Lung microvascular endothelial cell (primary cell): ENCODE data around the gene PRDM15. TPM values are rescaled to one million over a fixed set of nuclear protein-coding genes. Genes with fewer than 3 reads are reported as not detected.

Source experiments
- DNase-seq, 2 donors: peaks; one replicate each; pipeline versions ENCODE4 v3.0.0 to v3.0.0-alpha.2; 2010; ENCODE audit warnings: low read depth in 2 of 2
- total RNA-seq: library from RNA; depleted of rRNA; stranded (reverse); fragments of >200 nt; gene quantifications from 2 replicates; pipeline ENCODE4 v1.2.1, GENCODE V29; 2014

The PRDM15 gene
- total RNA-seq, 1 donor from 2014 or later = 3.0 TPM

GRCh38 chr21:41864311-41865001, 14.7 kb downstream of the PRDM15 start:
- no peak for DNase-seq

- DNase-seq = no peak
These were observed 15.8 kb downstream of the PRDM15 start for GRCh38 chr21:41863439-41863740.

DNA sequence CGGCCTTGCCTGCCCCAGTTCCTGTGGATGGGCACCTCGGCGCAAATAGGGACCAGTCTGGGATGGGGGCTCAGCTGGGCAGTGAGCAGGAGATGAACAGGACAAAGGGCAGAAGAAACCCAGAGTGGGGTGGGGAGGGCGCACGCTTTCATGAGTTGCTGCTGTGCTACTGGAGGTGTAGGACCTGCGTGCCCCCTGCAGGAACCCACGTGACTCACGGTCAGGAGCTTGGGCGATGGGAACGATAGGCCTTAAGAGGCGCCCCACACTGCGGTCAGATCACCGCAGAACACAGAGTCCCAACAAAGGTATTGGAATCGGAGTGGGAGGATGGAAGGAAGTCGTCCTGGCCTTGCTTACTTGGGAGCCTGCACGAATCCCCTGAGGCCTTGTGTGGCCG, 17.2 kb downstream of the PRDM15 start:
- DNase-seq = no peak

- no peak for DNase-seq
These were observed 17.9 kb downstream of the PRDM15 start for GRCh38 chr21:41861255-41861654.

DNA sequence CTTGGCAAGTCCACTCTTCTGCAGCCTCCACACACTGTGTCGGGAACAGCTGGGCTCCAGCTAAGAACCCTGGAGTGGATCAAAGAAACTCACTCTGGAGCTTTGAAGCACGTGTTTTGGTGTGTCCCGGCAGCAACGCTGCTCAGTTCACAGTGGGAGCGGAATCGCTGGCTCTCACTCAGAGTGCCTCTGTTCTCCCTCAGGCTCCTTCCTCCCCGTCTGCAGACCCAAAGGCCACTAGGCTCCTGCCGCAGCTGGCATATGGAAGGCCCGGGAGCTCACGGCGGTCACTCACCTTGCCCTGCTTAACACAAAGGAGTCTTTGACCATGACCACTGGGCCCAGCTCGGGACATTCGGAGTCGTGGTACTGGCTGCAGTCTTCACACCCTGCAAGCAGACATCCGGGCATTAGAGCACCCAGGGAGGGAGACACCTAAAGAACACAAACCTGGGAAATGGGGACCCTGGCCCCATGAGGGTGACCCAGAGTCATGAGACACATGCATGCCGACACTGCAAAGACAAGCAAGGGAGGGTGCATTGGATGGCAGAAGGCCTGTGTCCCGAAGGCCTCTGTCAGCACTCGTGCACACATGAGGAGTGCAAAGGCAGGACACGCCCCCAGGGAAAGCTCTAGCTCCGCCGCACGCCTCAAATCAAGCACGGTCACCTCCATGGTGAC, 19.7 kb downstream of the PRDM15 start:
- no peak for DNase-seq

DNA sequence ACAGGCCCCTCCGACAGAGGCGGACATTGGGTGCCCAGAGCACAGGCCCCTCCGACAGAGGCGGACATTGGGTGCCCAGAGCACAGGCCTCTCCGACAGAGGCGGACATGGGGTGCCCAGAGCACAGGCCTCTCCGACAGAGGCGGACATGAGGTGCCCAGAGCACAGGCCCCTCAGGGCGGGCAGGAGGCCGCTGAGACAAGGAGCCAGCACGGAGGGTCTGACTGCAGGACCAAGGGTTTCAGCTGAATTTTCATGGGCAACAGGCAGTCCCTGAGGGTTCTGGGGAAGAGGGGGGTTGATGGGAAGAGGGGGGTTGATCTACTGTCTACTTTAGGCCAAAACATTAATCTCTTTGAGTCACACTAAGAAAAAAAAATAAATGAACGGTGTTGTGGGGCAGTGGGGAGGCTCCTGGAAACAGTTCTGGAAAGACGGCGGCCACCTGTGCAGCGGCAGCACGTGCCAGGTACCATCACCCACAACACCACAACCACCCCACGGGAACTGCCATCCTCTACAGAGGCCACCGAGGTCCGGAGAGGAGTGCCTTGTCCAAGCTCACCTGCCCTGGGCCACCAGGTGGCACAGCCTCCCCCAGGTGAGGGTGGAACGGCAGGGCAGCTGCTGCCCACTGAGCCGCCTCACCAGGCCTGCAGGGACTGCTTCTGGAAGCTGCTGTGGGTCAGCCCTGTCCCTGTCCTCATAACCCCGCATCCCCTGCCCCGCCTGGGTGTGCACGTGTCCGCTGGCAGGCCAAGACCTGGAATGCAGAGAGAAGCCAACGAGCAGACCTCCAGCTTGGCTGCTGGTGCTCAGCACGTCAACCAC, 20.5 kb downstream of the PRDM15 start:
- DNase-seq = no peak

- DNase-seq = no peak
These were observed 21.3 kb downstream of the PRDM15 start for GRCh38 chr21:41857771-41858300.

DNA sequence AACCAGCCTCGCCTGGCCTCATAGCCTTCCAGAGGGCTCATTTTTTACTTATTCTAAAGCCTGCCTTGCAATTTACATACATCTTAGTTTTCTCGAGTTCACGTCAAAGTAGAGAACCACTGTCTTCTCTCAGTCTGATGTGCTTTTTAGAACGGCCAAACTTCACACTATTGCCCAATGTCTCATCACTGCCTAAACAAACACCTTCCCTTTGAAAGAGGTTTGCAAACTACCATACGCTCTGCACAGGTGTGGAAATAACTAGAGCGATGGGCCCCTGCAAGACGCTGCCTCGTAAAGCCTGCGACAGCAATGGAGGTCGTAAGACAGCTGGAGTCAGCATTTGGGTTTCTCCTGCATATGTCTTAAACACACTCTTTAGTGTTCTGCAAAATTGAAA, 22.6 kb downstream of the PRDM15 start:
- no peak for DNase-seq

- DNase-seq = no peak
These were observed 24.6 kb downstream of the PRDM15 start for GRCh38 chr21:41854426-41854995.

DNA sequence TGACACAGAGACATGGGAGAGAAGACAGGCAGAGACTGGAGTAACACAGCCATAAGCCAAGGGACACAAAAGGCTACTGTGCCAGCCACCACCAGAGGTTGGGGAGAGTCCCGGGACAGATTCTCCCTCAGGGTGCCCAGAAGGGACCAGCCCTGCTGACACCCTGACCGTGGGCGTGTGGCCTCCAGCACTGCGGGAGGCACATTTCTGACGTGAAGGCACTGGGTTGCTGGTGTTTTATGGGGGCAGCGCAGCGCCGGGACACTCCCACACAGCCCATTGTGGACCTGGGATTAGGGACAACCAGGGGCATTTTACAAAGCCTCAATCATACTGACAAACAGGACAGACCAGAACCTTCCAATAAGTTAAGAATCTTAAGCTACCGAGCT, 26.2 kb downstream of the PRDM15 start:
- DNase-seq = no peak

- no peak for DNase-seq
These were observed 26.8 kb downstream of the PRDM15 start for GRCh38 chr21:41852151-41852928.

DNA sequence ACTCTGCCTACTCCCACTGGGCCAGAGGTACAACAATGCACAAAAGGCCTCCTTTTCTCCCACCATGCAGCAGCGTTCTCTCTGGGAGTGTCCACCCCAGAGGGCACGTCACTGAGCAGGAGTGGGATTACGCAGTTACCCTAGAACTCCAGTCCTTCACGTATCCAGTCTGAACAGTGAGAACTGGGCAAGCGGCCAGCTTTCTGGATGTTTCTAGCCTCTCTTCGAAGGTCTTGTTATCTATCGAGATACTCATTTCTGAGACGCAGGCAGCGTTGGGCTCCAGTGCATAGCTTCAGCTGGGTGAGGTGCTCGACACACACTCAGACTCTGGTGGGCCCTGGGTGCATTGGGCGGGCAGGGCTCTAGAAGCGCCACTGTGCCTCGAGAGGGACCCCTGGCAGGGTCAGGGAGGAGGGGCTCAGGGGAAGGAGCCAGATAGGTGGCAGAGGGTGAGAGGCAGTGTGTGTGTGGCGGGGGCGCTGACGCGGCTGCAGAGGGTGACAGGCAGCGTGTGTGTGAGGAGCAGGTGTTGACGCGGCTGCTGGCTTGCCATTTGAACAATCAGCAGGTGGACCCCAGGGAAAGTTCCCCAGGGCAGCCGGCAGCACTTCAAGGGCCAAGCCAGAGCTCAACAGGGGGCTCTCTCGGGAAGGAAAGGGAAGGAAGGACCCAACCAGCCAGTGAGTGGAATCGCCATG, 27.9 kb downstream of the PRDM15 start:
- no peak for DNase-seq

GRCh38 chr21:41850085-41850484, 29.1 kb downstream of the PRDM15 start:
- no peak for DNase-seq

GRCh38 chr21:41848958-41849580, 30.1 kb downstream of the PRDM15 start:
- DNase-seq = no peak

DNA sequence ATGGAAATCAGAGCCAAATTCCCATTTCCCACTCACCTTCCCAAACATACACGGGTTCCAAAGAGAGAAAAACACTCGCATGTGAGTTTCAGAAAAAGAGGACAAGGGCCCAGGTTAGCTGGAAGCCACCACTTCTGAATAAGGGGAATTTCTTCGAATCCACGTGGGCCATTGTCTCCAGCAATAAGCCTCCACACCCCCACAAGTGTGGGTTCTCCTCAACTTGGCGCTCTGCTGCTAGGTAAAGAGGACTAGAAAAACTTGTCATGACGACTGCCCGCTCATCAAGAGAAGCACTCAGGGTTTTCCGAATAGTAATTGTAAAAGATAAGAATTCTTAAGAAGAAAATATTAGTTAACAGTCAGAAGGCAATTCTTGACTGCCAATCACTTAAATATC, 30.6 kb downstream of the PRDM15 start:
- DNase-seq = no peak

GRCh38 chr21:41847066-41847804, 31.9 kb downstream of the PRDM15 start:
- DNase-seq = no peak

DNA sequence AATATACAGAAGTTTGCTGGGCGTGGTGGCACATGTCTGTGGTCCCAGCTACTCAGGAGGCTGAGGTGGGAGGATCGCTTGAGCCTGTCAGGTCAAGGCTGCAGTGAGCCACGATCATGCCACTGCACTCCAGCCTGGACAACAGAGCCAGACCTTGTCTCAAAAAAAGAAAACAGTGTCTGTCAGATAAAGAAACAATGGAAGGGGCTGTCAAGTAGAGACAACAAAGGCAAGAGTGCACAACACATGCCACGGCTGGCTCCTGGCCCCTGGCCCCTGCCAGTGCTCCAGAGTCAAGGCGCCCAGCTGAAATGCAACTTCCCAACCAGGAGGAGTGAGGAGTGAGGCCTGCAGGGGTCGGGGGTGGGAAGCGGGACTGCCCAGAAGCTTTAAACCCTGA, 32.6 kb downstream of the PRDM15 start:
- no peak for DNase-seq

- no peak for DNase-seq
These were observed 33.2 kb downstream of the PRDM15 start for GRCh38 chr21:41846033-41846317.

DNA sequence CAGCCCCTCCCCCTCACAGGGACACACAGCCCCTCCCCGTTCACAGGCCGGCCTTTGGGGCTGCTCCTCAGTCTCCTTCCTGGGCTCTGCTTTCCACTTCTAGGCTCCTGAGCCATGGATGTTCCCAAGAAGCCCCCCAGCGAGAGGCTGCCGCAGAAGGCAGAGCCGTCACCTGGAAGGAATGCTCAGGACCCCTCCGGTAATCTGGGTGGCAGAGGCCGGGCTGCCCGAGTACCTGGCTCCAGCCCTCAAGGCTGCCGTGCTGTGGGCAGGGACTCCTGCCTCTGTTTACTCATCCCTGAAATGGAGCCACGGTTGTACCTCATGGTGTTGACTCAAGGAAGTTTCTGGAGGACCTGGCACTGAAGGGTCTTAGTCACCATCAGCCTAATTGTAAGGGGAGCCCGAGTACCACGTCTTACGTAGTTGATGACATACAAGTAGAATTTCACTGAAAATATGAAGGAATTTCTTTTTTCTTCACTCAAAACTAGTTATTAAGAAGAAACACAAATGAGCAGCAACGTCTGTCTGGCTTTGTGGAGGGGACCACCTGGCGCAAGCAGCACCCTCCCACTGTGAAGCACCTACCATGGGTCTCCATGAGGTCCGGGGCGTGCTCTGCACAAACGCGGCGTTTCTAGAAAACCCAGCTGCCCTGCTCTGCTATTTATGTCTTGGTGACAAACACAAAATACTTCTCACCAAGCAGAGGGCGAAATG, 33.7 kb downstream of the PRDM15 start:
- DNase-seq = no peak
